Endothelial cell of umbilical vein (primary cell): ENCODE results near the gene CIROP. TPM values are rescaled to one million over a fixed set of nuclear protein-coding genes. Genes with fewer than 3 reads are reported as not detected.

Source experiments
- BruUV-seq: library from RNA; stranded (reverse); fragments of 400-500 nt; replicated peaks from 2 replicates; lab custom pipeline; 2021; lab: Mats Ljungman, UMichigan
- CTCF ChIA-PET: fragments of 300-600, 350-600 bp; sonication (Branson Sonifier 250); formaldehyde crosslinking; loops from one replicate; lab custom pipeline; 2021; ENCODE audit warnings: antibody characterized with exemption, inconsistent platforms; lab: Charles Lee
- POLR2A ChIA-PET: fragments of 300-600, 350-600 bp; sonication (Branson Sonifier 250); formaldehyde crosslinking; loops from one replicate; lab custom pipeline; 2021; ENCODE audit warnings: antibody characterized with exemption, inconsistent platforms; lab: Charles Lee
- DNase-seq: peaks from one replicate; pipeline ENCODE4 v3.0.0-alpha.2; 2011; ENCODE audit warnings: low read depth, low spot score
- FAIRE-seq: peaks from 2 replicates; lab custom pipeline; 2011; peaks lifted over from hg19 to GRCh38; lab: Jason Lieb, UNC
- H2AFZ ChIP-seq: 2 replicates; pipeline ENCODE4 v1.6.0; 2012; ENCODE audit warnings: low read depth, low read length, control low read depth, inconsistent platforms
- H3K27ac ChIP-seq: 2 replicates; pipeline ENCODE4 v1.5.1; 2011; ENCODE audit warnings: low read depth, mild to moderate bottlenecking, control low read depth, low read length, moderate library complexity; ENCODE audit not compliant: insufficient read depth
- H3K27me3 ChIP-seq, 2 experiments: 2 replicates each; pipeline versions ENCODE4 v1.6.0 to v1.6.1; 2011; ENCODE audit warnings: low read length in 2 of 2, mixed read lengths in 1 of 2; ENCODE audit not compliant: control insufficient read depth in 2 of 2, insufficient read depth in 2 of 2
- H3K36me3 ChIP-seq, 2 experiments: 2 replicates in 1 of 2; 3 replicates in 1 of 2; pipeline ENCODE4 v1.5.1; 2011; ENCODE audit warnings: low read length in 2 of 2, mild to moderate bottlenecking in 1 of 2, moderate library complexity in 1 of 2; ENCODE audit not compliant: control insufficient read depth in 2 of 2, insufficient read depth in 2 of 2; ENCODE audit errors: extremely low read depth in 1 of 2
- H3K4me1 ChIP-seq: 3 replicates; pipeline ENCODE4 v1.5.1; 2011; ENCODE audit warnings: mild to moderate bottlenecking, low read length; ENCODE audit not compliant: control insufficient read depth, insufficient read depth; ENCODE audit errors: extremely low read depth
- H3K4me2 ChIP-seq: 2 replicates; pipeline ENCODE4 v1.6.1; 2011; ENCODE audit warnings: low read length, control low read depth, mixed read lengths; ENCODE audit not compliant: insufficient read depth
- H3K4me3 ChIP-seq, 3 experiments: fragments of 200-600 bp in 1 of 3; sonication (generic), shearing (Covaris generic) in 1 of 3; replicated peaks in 1 of 3; 2 replicates each; pipeline ENCODE4 v1.5.1; 2011 to 2016; ENCODE audit warnings: control low read depth in 3 of 3, low read length in 3 of 3, mild to moderate bottlenecking in 2 of 3, inconsistent platforms in 1 of 3, low read depth in 1 of 3, moderate library complexity in 1 of 3; ENCODE audit not compliant: insufficient read depth in 1 of 3
- H3K79me2 ChIP-seq: 2 replicates; pipeline ENCODE4 v1.6.0; 2012; ENCODE audit warnings: low read length, inconsistent platforms; ENCODE audit not compliant: control insufficient read depth, insufficient read depth
- H3K9ac ChIP-seq: replicated peaks from 2 replicates; pipeline ENCODE3; 2011; ENCODE audit warnings: low read length, control low read depth; ENCODE audit not compliant: insufficient read depth; ENCODE audit errors: extremely low read depth
- H3K9me1 ChIP-seq: replicated peaks from 3 replicates; pipeline ENCODE4 v1.6.0; 2011; ENCODE audit warnings: mild to moderate bottlenecking, low read length; ENCODE audit not compliant: control insufficient read depth, insufficient read depth; ENCODE audit errors: extremely low read depth
- H3K9me3 ChIP-seq: replicated peaks from 2 replicates; pipeline ENCODE4 v1.5.1; 2012; ENCODE audit warnings: low read length, inconsistent platforms; ENCODE audit not compliant: control insufficient read depth, insufficient read depth
- H4K20me1 ChIP-seq: replicated peaks from 2 replicates; pipeline ENCODE3; 2011; ENCODE audit warnings: mild to moderate bottlenecking, low read length; ENCODE audit not compliant: control insufficient read depth, insufficient read depth; ENCODE audit errors: extremely low read depth
- CTCF ChIP-seq, 2 donors: IDR thresholded peaks; 1 replicate in 1 of 2; 2 replicates in 1 of 2; pipeline ENCODE4 v1.5.1; 2011; ENCODE audit warnings: low read length in 2 of 2, mild to moderate bottlenecking in 2 of 2, moderate library complexity in 2 of 2, control low read depth in 1 of 2, inconsistent platforms in 1 of 2, low read depth in 1 of 2; ENCODE audit not compliant: insufficient read depth in 1 of 2; ENCODE audit errors: extremely low read depth in 1 of 2
- JUN ChIP-seq: IDR thresholded peaks from 2 replicates; pipeline ENCODE4 v1.6.1; 2011; ENCODE audit warnings: borderline replicate concordance, low read depth; ENCODE audit not compliant: insufficient read length, insufficient read depth
- POLR2A ChIP-seq: IDR thresholded peaks from 2 replicates; pipeline ENCODE4 v1.6.1; 2012; ENCODE audit warnings: low read depth, mild to moderate bottlenecking, control low read depth, low read length
- POLR2AphosphoS5 ChIP-seq: IDR thresholded peaks from 2 replicates; pipeline ENCODE4 v1.6.1; 2012; ENCODE audit warnings: low read depth, mild to moderate bottlenecking, control low read depth, low read length, moderate library complexity; ENCODE audit not compliant: insufficient read depth
- dilution Hi-C: fragments of 300-500 bp; cut with MboI; formaldehyde crosslinking; loops from one replicate; pipeline ENCODE4 v1.15.0; 2019; ENCODE audit warnings: low sequenced_read_pairs; ENCODE audit not compliant: extremely low pct_ligation_motif_present
- intact Hi-C: fragments of 100-400 bp; cut with micrococcal nuclease; formaldehyde crosslinking; loops from one replicate; pipeline ENCODE4 v1.10.0; 2022
- polyA plus RNA-seq, 4 experiments: library from polyadenylated mRNA; depleted of rRNA in 3 of 4; stranded (reverse) in 3 of 4; unstranded in 1 of 4; fragments of >200 nt; gene quantifications; 2 replicates each; pipeline versions ENCODE4 v1.2.1 to v1.2.3, GENCODE V29; 2011 to 2012; ENCODE audit warnings: missing spikeins in 1 of 4
- total RNA-seq: library from RNA; stranded (reverse); gene quantifications from 2 replicates; pipeline ENCODE4 v1.2.3, GENCODE V29; 2021

CIROP gene
- total and polyA plus RNA-seq, 2 donors (not counting 3 experiments of a cell fraction or from before 2014, with no cell fraction given): not detected

GRCh38 chr14:23080474-23080873 is 24.3 kb downstream of the CIROP start:
- Histone ChIP-seq H3K9ac (no peak overlapping the region), H3K27me3 (no peaks in the 10 kb centered on the region), H3K36me3 (peaks cover 34 to 44% of the 10 kb centered on the region in 2 experiments), H3K79me2 (peaks cover 8% of the 10 kb centered on the region), H3K4me1 (peaks cover 24% of the 10 kb centered on the region), H3K27ac (no peak overlapping the region), H2AFZ (no peak overlapping the region), H3K4me3 (no peak overlapping the region), H3K4me2 (no peak overlapping the region), H3K9me3 (no peaks in the 10 kb centered on the region), H3K9me1 (no peaks in the 10 kb centered on the region), H4K20me1 (no peaks in the 10 kb centered on the region)
- dilution Hi-C loops: no loop called here
- intact Hi-C loops: no loop called here
- no peak for FAIRE-seq
- DNase-seq: no peak
- CTCF ChIA-PET: interaction anchor here (0.8 to 1.9 kb wide), 7 partner anchors 9 to 40 kb away, joined by 3 to 20 read pairs (median 4); partner anchors contain the start of genes ACIN1 and C14orf119
- no TSS peak for BruUV-seq
- no peak for TF ChIP-seq POLR2A
- no peak for TF ChIP-seq POLR2AphosphoS5
- POLR2A ChIA-PET: interaction anchor here (1.1 kb wide), 1 partner anchor 9 kb away, joined by 3 read pairs; no protein-coding TSS in a partner anchor

GRCh38 chr14:23079716-23080115 is 25.1 kb downstream of the CIROP start:
- no peaks in the 10 kb centered on the region for H3K9me1 ChIP-seq
- peaks cover 8% of the 10 kb centered on the region for H3K79me2 ChIP-seq
- no peaks in the 10 kb centered on the region for H3K9me3 ChIP-seq
- no peaks in the 10 kb centered on the region for H4K20me1 ChIP-seq
- H3K36me3 ChIP-seq: peaks cover 34 to 45% of the 10 kb centered on the region in 2 experiments
- H3K4me3 ChIP-seq: no peak overlapping the region
- H3K9ac ChIP-seq: no peak overlapping the region
- DNase-seq: no peak
- intact Hi-C loops: loop anchor here (2.0 kb wide), 1 partner anchor 15 kb away; the partner anchor contains the start of genes ACIN1 and C14orf119
- no peak overlapping the region for H3K27ac ChIP-seq
- H3K4me2 ChIP-seq: no peak overlapping the region
- H3K27me3 ChIP-seq: no peaks in the 10 kb centered on the region
- BruUV-seq: no TSS peak
- peak; percentile 12 for FAIRE-seq
- H2AFZ ChIP-seq: no peak overlapping the region
- H3K4me1 ChIP-seq: peaks cover 24% of the 10 kb centered on the region
- ChIA-PET CTCF (interaction anchor here (0.8 to 4.4 kb wide), 5 partner anchors 11 to 107 kb away, joined by 3 to 66 read pairs (median 5); partner anchors contain the start of genes ACIN1 and C14orf119), POLR2A (interaction anchor here (1.1 kb wide), 1 partner anchor 8 kb away, joined by 3 read pairs; no protein-coding TSS in a partner anchor)
- no peak for TF ChIP-seq JUN
- no peak for TF ChIP-seq POLR2A
- no peak for TF ChIP-seq POLR2AphosphoS5
- TF ChIP-seq CTCF (IDR thresholded peaks at IDR 0.05; ENCODE audit: extremely low read depth in 1 of 2, insufficient read depth in 1 of 2, low read depth in 1 of 2, low read length in 2 of 2): no peak
- dilution Hi-C loops: no loop called here
